Measurements from ENCODE around the gene TXNDC8.

DNA sequence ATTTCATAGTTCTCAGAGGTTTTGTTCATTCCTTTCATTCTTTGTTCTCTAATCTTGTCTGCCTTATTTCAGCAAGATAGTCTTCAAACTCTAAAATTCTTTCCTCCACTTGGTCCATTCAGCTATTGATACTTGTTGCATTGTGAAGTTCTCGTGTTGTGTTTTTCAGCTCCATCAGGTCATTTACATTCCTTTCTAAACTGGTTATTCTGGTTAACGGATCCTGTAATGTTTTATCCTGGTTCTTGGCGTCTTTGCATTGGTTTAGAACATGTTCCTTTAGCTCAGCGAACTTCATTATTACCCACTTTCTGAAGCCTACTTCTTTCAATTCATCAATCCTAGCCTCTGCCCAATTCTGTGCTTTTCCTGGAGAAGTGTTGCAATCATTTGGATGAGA, 45.1 kb upstream of the TXNDC8 start:
- TF ChIP-seq, protein P1, sequence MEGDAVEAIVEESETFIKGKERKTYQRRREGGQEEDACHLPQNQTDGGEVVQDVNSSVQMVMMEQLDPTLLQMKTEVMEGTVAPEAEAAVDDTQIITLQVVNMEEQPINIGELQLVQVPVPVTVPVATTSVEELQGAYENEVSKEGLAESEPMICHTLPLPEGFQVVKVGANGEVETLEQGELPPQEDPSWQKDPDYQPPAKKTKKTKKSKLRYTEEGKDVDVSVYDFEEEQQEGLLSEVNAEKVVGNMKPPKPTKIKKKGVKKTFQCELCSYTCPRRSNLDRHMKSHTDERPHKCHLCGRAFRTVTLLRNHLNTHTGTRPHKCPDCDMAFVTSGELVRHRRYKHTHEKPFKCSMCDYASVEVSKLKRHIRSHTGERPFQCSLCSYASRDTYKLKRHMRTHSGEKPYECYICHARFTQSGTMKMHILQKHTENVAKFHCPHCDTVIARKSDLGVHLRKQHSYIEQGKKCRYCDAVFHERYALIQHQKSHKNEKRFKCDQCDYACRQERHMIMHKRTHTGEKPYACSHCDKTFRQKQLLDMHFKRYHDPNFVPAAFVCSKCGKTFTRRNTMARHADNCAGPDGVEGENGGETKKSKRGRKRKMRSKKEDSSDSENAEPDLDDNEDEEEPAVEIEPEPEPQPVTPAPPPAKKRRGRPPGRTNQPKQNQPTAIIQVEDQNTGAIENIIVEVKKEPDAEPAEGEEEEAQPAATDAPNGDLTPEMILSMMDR (IDR thresholded peaks at IDR 0.05) = no peak
- TF ChIP-seq POLR2A (IDR thresholded peaks at IDR 0.05; ENCODE audit: low read depth) (no peak), POLR2AphosphoS5 (IDR thresholded peaks at IDR 0.05) (no peak)

Measured in esophagus muscularis mucosa (tissue), 3 donors.